Stimulated activated CD8-positive, alpha-beta memory T cell treated with anti-CD3 and anti-CD28 coated beads, Interleukin-7, amount 100 ng/mL, for 48 hours (primary cell): ENCODE measurements around the gene VPS37D.
"Not testable (repeated sequence)": the region's sequence is repeated elsewhere in the genome, so short reads cannot be mapped to it uniquely, and the experiment has no call there.

Experiments
- DNase-seq, 2 donors: peaks; one replicate each; pipeline ENCODE4 v3.0.0-alpha.2; 2020; ENCODE audit warnings: low read depth in 1 of 2; ENCODE audit errors: extremely low read depth in 1 of 2

VPS37D gene

DNA sequence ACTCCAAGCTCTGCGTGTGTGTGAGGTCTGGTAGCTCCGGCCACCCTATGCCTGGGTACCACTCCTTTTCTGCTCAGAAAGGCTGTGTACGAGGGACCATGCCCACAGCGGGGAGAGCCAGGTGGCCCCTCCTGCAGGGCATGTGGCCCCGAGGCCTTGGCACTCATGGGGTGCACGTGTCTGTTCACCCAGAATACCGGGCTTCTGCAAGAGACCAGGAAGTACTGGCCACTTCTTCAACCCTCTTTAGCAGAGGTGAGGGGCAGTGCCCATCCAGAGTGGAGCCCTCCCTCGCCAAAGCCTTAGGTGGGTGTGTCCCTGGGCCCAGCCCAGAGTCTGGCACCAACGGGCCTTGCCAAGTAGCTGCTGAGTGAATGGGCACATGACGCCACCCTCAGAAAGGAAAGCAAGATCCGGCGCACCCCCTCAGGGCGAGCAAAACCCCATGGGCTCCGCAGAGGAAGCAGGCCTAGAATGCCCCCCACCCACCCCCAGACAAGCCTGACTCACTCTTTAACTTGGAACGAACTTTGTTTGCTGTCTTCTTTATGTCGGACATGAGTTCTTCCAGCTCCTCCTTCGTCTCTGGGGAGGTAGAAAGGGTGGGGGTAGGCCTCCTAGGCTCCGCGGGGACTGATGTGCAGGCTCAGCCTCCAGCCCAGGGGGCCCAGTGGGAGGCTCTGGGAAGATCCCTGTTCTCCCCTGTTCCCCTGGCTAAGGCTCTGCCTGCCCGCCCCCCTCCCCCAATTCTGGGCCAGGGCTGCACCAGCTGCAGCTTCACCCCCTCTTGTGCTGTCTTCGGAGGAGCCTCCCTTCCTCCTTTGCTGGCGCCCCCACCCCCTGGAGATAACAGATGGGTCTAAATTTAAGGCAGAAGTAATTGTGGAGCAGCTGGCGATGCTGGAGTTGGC, 37.3 kb downstream of the VPS37D start:
- no peak for DNase-seq

DNA sequence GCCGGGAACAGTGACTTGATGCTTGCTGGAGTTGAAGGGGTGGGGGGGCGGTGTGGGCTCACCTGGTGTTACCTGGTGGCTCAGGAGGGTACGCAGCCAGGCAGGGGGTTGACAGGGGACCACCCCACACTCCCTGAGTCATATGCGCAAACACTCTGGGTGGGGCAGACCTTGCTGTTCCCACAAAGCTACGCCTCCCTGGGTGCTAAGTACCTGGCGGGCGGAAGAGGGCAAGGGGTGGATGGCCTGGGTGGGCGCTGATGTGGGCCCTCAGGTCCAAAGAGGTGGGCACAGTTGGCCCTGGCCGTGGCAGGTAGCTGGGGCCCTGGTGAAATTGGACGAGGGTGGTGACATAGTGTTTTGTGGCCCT, 37.9 kb downstream of the VPS37D start:
- DNase-seq, result no peak

DNA sequence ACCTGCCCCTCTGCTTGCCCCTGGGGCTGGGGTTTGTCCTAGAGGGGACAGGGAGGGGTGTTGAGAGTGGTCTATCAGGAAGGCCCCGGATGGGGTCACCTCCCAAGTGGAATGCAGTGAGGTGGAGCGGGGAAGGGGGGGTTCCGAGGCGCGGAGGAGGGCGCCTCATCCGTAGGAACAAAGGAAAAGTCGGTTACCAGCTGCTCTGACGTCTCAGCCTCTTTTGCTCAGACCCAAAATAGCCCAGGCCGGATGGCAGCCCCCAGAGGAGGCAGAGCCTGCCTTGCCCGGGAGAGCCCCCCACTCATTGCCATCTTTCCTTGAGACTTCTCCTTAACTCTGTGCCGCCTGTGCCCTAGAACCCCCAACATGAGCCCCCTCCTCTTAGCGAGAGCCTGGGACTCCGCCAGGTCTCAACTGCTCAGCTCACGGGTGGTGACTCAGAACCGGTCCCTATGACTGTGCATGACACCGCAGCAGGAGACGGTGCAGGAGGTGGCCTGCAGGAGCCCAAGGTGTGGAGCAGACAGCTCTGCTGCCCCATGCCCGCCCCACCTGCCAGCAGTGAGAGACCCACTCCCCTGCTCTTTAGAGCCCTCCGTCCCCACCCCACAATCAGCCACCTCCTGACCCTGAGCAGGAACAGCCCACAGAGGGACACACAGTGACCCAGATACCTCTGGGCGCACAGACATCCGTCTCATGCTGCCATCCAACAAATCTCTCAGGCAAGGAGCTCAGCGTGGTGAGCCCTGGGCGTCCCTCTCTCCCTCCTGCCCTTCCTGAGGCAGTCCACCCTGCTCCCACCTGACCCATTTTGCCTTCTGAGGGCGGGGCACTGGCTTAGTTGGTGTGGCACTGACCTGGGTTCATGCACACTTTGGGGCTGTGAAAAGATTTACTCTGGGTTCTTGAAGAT, 38.8 kb downstream of the VPS37D start:
- DNase-seq, result peak in 1 of 2 donors; percentile 43

DNA sequence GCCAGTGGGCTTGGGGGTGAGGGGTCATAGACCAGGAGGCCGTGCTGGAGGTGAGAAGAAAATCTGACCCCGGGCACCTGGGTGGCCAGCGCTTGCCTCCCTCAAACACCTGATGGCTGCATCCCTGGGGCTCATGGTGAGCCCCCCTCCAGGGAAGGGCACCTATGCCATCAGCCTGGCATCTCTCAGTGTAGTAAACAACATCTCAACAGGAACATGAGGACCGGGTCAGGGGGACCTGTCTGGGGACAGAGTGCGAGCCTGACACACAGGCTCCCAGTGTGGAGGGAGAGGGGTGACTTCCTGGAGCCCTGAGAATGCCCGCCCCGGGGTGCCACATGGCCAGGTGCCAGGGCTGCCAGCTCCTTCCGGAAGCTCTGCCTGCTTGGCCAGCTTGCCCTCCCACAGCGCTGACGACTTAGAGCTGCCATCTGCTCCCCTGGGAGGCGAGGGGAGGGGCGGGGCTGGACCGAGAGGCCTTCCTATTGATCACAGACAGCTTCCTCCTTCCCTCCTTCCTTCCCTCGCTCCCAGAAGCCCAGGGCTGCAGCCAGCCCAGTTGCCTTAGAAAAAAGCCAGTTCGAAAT, 39.5 kb downstream of the VPS37D start:
- DNase-seq, result no peak

DNA sequence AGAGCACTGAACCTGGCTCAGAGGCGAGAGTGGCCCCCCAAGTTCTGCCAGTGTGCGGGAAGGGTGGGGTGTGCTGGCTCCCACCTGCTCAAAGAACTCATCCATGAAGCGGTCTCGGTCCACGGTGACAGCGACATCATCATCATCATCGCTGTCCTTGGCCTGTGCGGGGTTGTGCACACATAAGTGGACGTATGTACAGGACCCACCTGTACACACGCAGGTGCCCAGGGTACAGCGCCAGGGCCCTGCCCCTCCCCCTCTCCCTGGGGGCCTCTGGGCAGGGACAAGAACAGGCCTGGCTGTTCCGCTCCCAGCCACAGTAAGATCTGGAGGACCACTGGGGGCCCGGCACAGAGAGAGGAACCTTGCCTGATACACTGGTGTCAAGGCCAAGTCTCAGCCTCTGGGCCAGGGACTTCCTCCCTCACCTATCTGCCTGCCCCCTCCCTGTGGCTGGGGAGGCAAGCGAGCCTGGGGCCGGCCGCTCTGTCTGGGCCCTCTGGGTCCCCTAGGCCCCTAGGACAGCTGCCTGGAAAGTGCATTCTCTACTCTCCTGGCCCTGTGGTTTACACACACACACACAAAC, 41.4 kb downstream of the VPS37D start:
- DNase-seq, result no peak

DNA sequence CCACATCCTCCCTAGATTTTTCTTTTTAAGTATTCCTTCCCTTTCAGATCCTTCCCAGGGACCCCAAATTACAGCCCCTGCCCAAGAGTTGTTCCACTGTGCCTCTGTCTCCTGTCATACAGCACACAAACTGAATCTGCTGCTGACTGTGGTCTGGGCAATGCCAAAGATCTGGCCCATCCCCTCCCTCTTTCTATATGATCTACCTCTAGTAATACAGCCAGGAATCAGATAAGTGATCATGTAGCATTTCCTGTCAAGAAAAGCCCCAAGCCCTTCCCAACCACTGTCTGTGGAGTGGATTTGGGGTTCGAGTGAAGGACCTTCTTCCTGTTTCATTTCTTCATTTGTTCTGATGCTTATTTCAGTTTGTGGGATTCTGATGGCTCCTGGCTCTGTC, 45.1 kb downstream of the VPS37D start:
- no peak for DNase-seq

DNA sequence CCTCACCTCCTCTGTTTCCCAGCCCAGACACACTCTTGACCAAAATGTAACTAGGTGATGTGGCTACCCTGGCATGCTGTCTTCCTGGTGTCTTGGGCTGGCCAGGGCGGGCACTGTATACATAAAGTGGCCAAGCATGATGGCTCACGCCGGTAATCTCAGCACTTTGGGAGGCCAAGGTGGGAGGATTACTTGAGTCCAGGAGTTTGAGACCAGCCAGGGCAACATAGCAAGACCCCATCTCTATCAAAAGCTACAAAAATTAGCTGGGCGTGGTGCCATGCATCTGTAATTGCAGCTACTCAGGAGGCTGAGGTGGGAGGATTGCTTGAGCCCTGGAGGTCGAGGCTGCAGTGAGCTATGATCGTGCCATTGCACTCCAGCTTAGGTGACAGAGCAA, 45.7 kb downstream of the VPS37D start:
- not testable (repeated sequence) for DNase-seq

DNA sequence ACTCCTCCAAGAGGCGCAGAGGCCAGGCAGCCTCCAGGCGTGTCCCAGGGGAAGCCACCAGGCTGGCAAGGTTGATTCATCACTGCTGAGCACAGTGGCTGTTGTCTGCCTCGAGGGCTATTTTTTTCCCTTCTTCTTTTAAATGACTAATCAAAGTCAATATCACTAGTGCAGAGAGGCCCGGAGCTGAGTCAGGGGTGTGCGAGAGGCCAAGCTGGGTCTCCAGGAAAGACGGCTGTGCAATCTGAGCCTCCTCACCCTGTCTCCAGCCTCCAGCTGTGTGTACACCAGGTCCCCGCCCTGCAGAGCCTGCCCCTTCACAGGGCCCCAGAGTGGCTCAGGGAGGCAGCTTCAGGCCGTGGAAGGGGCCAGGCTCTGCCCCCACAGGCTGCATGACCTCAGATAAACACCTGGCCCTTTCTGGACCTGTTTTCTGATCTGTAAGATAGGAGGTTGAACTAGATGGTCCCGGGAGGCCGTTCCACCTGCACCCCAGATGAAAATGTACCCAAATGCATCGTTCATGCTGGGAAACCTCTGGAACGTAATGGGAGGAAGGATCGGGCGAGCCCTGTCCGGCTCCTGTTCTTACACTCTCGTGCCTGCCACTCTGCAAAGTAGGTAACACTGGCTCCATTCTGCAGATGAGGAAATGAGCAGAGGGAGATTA, 48.2 kb downstream of the VPS37D start:
- peak in 1 of 2 donors; percentile 84 for DNase-seq

DNA sequence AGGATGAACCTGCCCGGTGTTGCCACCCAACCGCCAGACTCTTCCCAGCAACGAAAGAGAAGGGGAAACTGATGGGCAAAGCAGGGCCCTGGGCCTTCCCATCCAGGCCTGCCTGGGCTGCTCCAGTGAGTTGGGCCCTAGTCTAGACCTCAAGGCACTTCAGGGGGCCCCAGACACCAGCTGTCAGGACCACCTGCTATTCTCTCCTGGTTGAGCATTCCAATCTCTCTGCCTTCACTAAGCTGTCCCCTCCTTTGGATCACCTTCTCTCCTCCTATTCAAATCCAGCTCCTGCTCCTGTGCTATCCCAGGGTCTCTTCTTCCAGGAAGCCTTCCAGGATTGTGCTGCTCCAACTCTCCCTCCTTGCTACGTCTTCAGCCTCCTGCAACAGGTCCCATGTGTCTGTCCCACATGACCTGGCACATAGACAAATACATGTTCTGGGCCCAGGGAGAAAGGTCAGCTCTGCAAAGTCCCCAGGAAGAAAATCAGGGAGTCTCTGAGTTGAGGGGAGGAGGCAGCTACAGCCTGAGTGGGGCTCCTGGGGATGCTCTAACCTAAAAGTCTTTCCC, 48.8 kb downstream of the VPS37D start:
- DNase-seq, result no peak

DNA sequence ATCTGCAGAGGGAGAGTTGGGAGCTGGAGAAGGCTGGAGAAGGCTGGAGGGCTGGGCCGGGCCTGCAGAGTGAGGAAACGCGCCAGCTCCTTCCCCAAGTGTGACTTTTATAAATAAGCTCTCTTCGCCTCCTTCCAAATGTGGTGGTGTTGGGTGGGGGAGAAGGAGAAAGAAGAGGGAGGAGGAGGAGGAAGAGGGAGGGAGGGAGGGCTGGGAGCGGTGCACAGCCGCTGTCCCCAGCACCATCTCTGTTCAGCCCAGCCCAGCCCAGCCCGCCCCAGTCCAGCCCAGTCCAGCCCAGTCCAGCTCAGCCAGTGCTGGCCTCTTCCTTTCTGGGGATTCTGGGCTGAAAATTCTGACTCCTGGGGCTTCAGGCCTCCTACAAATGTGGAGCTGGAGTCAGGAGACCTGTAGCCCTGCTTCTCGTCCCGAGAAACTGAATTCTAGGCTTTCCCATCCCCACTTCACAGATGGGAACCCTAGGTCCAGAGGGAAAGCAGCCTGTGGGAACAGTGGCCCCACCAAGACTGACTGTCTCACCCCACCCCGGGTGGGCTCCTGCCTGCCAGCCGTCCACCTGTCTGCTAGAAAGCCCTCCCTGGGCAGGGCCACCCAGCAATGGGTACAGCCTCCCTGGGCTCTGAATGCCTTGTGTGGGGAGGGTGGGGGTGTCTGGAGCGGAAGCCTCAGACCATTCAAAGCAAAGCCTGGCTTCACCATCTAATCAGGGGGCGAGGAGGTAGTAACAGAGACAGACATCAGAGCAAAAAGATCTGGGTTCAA, 49.6 kb downstream of the VPS37D start:
- DNase-seq, result no peak

DNA sequence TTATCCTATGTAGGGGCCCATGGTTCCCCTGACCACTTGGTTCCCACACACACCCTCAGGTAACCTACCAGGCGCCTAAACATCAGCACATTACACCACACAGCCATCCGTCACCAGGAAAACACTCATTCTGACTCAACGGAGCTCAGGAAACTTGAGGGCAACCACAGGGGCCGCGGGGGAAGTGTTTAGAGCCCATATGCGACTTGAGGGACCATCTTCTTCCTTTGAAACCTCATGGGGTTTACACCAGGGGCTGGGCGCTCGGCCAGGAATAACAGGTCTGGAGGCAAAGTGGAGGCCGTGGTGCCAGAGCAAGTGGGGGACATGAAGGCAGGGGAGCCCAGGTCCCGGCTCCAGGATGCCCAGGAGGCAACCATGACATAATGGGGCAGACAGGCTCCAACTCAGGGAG, 50.4 kb downstream of the VPS37D start:
- peak; percentile 66 to 84 for DNase-seq

DNA sequence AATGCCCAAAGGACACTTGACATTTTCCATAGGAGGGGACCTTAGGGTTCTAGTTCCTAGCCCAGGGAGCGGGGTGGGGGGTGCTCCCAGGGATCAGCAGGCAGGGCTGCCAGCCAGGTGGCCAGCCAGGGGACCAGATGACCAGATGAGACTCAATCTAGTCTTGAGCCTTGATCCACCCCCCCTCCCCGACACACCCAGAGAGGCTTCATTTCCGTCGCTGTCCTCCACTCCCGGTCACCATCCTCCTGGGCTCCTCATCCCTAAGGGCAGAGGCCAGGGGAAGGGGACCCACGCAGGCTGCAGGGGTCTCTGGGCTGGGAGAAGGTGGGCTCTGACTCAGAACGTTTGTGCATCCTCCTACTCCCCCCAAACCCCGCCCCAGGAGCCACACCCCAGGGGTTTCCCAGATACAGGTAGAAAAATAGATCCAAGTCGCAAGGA, 50.8 kb downstream of the VPS37D start:
- DNase-seq, result no peak

DNA sequence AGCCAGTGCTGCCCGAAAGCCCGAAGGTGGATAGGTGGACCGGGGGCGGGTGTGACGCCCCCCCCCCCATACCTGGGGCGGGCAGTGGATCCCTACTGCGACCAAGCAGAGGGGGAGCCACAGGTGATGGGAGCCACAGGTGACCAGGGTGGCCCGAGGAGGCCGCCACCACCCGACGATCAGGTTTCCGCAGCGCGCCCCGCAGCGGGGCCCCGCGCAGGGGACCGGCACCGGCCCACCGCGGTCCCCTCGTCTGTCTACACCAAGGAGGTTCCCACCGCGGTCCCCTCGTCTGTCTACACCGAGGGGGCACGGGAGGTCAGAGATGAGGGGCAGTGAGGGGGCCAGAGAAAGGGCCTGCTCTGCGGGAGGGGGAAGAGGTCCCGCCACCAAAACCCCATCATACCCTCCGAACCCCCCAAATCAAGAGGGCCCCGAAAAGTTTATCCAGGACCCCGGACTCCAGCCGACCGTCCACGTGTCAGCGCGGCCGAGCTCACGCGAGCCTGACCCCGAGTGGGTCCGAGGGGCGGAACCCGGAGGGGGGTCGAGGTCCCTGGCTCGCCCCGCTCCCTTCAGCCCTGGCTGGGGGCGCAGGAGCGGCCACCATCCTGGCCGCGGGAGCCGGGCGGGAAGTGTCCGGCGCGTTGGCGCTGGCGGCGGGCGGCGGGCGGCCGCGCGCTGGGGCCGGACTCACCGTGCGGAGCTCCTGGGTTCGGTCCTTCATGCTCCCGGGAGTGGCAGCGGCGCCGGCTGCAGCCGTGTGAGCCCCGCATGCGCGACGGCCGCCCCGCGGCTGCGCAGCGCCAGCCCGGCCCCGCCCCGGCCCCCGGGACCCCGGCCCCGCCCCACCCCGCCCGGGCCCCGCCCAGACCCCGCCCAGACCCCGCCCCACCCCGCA, 51.5 kb downstream of the VPS37D start, which contains the start of gene STX1A:
Gene STX1A, minus strand, starts transcription at position 765 of the 901 bp plus-strand sequence. Its CDS starts 38 bp downstream, at position 727.
- DNase-seq, result peak in 1 of 2 donors; percentile 50

DNA sequence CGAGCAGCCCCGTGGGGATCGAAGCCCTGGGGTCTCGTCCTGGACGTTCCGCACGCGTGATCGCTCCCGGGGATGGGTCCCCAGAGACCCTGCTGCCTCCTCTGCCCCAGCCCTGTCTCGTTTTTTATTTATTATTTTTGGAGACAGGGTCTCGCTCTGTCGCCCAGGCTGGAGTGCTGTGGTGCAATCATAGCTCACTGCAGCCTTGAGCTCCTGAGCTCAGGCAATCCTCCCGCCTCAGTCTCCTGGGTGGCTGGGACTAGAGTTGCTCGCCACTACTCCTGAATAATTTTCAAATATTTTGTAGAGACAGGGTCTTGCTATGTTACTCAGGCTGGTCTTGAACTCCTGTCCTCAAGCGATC, 52.2 kb downstream of the VPS37D start:
- DNase-seq, result no peak

DNA sequence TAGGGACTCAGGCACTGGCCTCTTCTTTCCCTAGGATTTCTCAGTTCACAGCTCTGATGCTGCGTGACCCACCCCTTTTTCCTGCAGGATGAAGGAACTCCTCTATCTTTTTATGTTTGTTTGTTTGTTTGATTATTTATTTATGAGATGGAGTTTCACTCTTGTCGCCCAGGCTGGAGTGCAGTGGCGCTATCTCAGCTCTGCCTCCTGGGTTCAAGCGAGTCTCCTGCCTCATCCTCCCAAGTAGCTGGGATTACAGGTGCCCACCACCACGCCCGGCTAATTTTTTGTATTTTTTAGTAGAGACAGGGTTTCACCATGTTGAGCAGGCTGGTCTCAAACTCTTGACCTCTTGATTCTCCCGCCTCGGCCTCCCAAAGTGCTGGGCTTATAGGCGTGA, 52.8 kb downstream of the VPS37D start:
- not testable (repeated sequence) for DNase-seq

DNA sequence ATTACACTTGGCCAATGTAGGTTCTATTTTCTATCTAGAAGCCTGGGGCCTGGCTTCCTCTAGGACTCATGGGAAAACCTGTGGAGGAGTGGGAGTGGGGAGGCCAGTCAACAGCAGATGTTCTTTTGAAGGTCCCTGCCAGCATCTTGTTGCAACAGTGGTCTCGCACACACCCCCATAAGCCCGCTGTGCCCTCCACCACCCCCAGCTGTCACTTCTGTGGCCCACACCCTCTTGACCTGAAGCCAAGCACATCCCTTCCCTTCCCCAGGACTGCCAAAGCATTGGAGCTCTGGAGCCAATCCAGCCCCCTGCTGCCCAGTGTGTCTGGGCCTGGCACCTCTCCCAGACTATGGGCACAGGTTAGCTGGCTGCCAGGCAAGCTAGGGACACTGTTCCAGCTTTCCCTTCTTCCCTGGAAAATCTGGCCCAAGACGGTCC, 53.8 kb downstream of the VPS37D start:
- no peak for DNase-seq
